HG03571 (cell line): Measurements from ENCODE around the gene PCSK5.
"Not testable (repeated sequence)": the region's sequence is repeated elsewhere in the genome, so short reads cannot be mapped to it uniquely, and the experiment has no call there.

ENCODE experiments used
- ATAC-seq: cut with Tn5 transposase; IDR thresholded peaks from one replicate; pipeline ENCODE4 v1.9.1; 2021; ENCODE audit not compliant: unreplicated experiment

Gene PCSK5

GRCh38 chr9:75962013-75962661, 71.7 kb downstream of the PCSK5 start:
- ATAC-seq, result no peak

- no peak for ATAC-seq
These were observed 72.2 kb downstream of the PCSK5 start for GRCh38 chr9:75962662-75963036.

DNA sequence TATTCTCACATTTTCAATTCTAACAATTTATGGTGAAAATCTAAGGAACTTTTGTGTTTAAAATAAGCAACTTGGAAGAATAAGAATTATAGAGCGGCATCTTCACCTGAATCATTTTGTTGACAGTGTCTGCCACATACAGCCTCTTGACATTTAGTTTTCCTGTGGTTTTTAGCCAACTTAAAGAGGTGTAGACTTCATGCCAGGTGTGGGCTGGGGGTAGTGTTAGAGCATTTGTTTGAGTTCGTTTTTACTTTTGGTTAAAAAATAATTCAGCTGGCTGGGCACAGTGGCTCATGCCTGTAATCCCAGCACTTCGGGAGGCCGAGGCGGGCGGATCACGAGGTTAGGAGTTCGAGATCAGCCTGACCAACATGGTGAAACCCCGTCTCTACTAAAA, 72.8 kb downstream of the PCSK5 start:
- not testable (repeated sequence) for ATAC-seq

- no peak for ATAC-seq
These were observed 74.0 kb downstream of the PCSK5 start for GRCh38 chr9:75964427-75964826.

DNA sequence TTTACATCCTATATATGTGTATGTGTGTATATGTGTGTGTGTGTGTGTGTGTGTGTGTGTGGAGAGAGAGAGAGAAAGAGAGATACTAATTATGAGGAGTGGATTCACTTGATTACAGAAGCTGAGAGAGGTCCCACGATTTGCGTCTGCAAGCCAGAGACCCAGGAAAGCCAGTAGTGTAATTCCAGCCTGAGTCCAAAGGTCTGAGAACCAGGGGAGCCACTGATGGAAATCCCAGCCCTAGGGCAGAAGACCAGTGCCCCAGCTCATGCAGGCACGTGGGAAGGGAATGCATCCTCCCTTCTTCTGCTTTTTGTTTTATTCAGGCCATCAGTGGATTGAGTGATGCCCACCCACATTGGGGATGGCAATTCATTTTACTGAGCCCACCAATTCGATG, 74.8 kb downstream of the PCSK5 start:
- no peak for ATAC-seq

DNA sequence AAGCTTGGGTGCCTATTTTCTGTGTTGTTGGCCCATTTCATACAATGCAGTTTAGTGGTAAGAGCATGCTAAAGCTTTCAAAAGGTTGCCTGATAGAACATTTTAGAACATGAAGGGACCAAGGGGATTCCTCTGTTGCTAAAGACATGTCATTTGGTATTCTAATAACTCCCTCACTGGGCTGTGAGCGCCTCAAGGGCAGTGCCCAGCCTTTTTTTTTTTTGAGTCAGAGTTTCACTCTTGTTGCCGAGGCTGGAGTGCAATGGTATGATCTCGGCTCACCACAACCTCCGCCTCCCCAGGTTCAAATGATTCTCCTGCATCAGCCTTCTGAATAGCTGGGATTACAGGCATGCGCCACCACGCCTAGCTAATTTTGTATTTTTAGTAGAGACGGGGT, 77.1 kb downstream of the PCSK5 start:
- no peak for ATAC-seq

DNA sequence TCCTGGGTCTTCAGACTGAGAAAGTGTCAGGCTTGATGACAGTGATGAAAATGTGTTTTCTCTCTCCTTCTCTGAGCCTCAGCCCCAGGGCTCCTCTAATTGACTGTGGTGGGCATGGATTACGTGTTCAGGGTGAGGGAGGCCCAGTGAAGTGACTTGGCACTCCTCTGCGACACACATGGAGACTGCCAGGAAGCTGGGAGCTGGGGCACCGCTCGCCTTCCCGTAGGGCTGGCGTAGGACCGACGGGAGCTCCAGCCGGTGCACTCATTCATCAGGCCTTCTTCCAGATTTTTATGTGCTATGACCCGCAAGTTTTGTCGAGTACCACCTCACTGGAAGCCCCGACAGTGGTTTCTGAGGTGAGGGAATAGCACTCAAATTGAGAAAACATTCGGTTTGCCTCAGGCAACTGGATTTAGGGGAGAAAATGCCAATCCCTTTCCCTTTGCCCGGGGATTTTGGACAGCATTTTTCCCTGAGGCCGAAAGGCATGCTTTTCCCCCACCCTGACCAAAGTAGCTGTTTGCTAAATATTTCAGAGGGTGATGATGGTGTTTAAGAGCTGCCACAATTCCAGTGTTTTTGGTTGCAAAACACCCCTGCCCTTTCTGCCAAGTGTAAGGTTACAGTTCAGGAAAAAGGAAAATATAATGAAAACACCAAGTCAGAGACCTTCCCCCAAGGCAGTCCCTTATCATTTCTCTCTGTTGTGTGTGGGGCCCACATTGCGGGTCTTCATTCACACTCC, 83.7 kb downstream of the PCSK5 start:
- no peak for ATAC-seq

DNA sequence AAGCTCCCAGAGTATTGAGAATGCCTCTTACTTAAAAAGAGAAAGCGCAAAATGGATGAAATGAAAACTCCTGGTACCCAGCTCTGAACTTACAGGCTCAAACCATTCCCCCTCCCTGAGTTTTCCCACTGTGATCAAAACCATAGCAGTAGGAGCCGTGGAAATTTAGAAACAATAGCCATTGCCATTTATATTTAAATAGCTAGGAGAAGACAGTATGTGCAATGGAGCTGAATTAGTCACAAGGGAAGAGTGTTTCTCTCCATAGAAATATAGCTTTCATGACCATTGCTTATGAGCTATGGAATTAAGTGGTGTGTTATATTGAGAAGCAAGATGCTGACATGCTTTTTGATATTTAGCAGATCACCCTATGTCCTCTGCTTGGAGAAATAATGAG, 84.6 kb downstream of the PCSK5 start:
- no peak for ATAC-seq

DNA sequence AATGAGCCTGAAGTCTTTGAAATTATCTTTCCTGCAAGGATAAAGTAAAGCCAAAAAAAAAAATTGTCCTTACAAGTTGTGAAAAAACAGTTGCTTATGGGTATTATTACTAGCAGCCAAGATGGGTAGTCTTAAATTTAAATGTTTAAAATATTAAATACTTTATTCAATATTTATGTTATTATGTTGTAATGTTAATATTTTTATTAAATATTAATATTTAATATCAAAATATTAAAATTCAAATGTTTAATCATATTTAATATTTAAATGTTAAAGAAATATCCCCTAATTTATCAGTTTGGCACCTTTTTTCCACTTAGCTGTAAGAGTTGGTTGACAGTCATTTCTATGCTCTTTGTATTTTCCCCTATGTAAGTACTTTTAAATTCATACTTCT, 86.1 kb downstream of the PCSK5 start:
- ATAC-seq, result no peak

DNA sequence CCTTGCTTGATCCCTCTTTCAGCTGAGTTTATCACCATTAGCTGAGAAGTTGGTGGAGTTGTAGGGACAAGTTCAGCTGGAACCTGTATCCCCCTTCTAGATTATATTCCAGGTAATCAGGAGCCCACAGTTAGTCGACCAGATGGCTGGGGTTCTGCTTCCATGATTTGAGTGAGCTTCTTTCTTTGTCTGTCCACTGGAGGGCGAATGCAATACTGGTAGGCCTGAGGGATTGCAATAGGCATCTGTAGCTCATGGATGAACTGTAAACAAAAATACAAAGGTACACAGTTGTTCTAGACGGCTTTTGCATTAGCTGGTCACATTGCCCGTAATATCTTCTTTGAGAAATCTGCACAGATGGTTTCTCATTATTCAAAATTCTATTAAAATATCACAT, 88.9 kb downstream of the PCSK5 start:
- ATAC-seq, result no peak

- ATAC-seq, result no peak
These were observed 93.0 kb downstream of the PCSK5 start for GRCh38 chr9:75983319-75984045.

DNA sequence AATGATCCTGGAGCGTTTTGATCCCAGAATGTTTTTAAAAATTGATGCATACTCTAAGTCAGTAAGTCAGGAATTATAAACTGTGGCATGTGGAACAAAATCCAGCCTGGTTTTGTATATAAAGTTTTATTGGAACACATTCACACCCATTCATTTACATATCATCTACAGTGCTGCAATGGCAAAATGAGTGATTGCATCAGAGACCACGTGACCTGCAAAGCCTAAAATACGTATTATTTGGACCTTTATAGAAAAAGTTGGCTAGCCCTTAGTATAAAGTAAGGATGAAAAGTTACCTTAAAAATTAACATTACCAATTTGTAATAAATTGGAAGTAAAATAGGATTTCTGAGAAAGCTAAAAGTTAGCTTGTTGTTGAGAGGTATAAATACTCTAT, 95.0 kb downstream of the PCSK5 start:
- no peak for ATAC-seq

DNA sequence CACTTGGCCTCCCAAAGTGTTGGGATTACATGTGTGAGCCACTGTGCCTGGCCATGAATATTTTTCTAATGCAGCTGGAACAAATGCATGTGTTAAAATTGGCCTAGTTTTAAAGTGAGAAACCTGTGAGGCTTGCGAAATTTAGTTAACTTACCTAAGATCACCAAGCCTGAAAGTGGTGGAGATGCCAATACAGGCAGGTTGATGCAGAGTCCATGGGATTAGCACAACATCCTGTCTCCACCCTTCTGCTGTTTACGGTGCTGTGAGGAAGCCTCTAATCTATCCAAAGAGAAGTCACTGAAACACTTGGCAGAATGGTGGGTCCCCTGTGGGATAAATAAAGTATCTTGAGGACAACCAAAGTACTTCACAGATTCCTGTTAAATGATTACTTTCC, 98.2 kb downstream of the PCSK5 start:
- no peak for ATAC-seq

- ATAC-seq, result no peak
These were observed 99.7 kb downstream of the PCSK5 start for GRCh38 chr9:75990156-75990555.

GRCh38 chr9:75990576-75991304, 100.3 kb downstream of the PCSK5 start:
- ATAC-seq, result no peak

- ATAC-seq, result no peak
These were observed 102.2 kb downstream of the PCSK5 start for GRCh38 chr9:75992482-75993206.

DNA sequence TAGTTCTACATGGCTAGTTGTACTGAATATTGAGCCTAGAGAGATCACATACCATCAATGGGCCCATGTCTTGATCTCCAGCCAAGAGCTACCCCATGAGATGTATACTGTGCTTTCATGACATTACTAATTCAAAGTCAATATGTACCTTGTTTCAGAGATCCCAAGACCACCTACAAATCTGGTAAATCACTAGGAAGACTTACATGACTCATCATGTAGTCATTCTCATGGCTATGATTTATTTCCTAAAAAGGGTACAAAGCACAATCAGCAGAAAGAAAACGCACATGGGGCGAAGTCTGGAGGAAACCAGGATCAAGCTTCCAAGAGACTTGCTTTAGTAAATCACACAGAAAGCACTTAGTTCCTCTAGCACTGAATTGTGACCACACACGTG, 103.0 kb downstream of the PCSK5 start:
- no peak for ATAC-seq

DNA sequence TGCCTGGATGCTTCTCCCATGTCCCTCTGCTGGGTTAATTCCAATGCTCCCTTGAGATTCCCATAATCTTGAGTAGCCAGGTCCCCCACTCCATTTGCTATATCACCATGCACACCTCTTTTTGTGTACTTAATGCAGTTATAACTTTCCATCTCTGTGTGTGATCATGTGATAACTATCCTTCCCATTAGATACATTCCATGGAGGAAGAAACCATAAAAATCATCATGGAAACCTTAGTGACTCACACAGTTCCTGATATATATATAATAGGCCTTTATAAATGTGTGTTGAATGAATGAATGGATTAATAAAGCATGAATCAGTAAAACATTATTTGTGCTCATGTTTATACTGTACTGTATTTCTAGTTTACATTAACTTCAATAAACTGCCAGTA, 104.6 kb downstream of the PCSK5 start:
- no peak for ATAC-seq

- no peak for ATAC-seq
These were observed 106.3 kb downstream of the PCSK5 start for GRCh38 chr9:75996726-75997125.

- no peak for ATAC-seq
These were observed 106.7 kb downstream of the PCSK5 start for GRCh38 chr9:75997206-75997605.
